ENCODE data around the gene TDRD1.

Gene TDRD1

GRCh38 chr10:114239994-114240345 lies 60.8 kb downstream of the TDRD1 start:
- DNase-seq = no peak

- no peak for DNase-seq
These were observed 63.1 kb downstream of the TDRD1 start for GRCh38 chr10:114242235-114242634.

DNA sequence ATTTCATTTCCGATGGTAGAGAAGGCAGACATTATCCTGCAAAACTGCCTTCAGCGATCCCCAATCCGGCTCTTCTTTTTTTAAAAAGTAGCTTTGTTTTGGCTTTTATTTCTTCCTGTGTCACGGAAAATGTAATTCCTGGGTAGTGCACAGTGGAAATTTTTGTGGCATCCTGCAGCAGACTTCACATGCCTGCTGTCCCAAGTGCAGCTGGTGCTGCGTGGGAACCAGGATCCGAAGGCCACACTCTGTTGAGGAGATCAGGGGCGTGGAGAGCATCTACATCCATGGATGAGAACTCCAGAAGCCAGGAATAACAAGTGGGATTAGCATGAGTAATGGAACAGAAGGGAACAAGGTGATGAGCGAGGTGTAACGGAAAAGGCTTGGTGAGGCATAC lies 64.5 kb downstream of the TDRD1 start:
- DNase-seq = no peak

DNA sequence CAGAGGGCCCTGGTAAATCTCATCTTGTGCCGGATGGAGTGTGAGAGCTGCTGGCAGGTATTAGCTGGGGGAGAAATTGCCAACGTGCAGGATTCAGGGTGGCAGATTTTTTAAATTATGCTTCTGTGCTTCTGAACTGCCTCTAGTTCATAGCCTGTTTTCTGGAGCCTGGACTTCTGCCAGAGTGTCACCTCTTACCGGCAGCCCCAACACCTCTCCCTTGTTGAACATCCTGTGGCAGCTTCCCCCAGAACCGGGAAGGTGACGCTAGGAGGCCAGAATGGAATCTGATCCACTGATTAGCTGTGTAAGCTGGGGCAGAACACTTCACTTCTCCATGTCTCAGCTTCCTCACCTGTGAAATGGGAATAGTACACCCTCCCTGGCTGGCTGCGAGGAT lies 65.0 kb downstream of the TDRD1 start:
- no peak for DNase-seq

DNA sequence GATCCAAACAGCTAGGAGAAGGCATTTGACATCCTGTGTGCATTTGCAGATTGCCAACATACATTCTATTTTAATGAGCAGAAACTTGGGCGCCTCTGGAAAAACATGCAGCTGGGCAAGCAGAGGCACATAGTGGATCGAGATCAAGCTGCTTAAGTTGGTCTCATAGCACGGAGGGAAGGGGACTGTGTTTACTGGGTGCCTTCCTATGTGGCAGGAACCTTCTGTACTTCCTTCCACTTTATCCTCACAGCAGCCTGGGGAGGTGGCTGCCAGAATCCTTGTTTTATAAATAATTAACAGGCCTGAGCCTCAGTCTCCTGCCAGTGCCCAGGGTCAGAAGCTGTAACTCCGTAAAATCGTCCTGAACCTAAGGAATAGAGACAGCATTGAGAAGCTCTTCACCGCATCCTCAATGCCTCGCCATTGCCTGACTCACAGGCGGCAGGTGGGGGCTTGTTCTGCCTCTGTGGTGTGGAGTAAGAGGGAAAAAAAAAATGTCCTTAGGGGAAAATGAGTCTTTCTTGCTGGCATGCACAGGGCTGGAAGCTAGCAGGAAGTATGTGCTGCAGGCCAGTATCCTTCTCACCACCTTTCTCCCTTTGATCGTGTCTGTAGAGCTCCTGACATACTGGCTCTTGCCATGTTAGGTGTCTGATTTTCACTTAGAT lies 66.1 kb downstream of the TDRD1 start:
- DNase-seq = no peak

DNA sequence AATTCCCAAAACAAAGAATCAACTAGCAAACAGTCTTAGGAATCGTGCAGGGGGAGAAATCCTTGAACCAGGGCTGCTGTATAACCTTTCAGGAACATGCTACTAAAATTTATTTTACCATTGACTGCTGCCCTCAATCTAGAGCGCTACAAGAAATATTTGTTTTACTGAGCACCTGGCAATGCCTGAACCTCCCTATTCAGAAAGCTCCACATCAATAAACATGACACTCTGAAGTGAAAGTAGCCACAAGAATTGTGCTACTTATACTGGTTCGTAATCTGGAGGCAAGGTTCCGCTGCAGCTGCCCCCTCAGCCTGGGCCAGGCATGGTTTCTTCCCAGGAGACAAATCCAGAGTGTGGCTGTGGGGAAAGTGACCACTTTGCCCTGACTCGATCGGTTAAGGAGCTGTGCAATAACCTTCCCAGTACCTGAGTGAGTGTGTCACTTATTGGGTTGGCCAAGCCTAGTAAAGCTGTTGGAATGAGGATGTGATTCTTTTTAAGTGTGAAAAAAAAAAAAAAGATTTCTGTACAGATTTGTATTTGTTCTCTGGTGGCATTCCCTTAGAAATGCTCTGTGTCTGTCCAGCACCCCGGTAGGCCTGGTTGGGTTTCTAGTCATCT lies 67.6 kb downstream of the TDRD1 start:
- DNase-seq = no peak

GRCh38 chr10:114250236-114250635 lies 71.1 kb downstream of the TDRD1 start:
- DNase-seq = no peak

GRCh38 chr10:114250716-114251115 lies 71.6 kb downstream of the TDRD1 start:
- DNase-seq = no peak

DNA sequence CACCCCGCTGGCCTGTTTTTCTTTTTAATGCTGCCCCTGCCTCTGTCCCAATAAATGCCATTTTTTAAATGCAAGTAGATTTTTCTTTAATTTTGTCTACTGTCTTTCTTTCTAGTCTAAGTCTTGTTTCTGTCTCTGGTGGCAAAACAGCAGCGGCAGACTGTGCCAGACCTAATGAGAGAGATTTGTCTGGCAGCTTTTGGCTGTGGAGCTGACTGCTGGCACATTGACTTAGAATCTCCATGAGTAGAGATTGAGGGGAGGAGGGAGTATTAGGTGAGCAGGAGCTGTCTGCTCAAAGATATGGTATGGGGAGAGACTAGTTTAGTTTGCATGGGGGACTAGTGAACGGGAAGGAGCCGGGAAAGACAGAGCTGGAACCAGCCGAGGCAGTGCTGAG lies 72.9 kb downstream of the TDRD1 start:
- DNase-seq = no peak

- no peak for DNase-seq
These were observed 73.7 kb downstream of the TDRD1 start for GRCh38 chr10:114252883-114253282.

DNA sequence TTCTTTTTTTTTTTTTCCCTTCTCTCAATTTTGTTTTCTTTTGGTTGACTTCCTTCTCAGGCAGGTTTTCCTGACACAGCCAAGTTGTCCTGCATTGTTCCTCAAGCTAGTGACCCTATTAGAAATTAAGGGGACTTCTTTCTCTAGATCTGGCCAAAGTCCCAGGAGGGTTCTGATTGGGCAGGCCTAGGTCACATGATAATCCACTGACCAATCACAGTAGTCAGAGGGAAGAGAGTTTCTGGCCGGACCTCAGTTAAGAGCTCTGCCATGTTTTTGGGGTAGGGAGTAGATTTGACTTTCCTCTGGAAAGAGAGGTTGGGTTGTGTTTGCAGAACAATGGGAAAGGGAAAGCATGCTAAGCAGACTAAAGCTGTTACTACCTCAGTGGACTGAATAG lies 76.1 kb downstream of the TDRD1 start:
- DNase-seq = no peak

DNA sequence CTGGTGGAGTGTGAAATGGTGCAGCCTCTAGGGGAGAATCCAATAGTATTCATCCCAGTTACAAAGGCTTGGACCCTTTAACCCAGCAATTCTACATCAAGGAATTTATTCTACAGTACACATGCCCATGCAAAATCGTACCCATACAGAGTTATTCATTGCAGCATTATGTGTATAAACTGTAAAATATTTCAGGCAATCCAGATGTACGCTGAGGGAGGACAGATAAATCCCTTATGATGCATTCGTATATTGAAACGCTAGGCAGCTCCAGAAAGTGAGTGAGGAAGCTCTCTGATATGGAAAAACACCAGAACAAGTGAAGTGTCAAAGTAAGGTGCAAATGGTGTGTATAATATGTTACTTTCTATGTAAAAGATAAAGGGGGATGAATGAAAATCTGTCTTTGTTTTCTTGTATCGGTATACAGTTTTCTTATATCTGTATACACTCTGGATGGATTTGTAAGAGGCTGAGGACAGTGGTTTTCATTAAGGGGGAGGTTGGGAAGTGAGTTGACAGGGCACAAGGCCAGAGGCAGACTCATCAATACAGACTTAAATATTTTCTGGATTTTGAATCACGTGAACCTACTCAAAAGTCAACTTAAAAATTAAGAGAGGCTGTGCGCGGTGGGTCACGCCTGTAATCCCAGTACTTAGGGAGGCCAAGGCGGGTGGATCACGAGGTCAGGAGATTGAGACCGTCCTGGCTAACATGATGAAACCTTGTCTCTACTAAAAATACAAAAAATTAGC lies 77.0 kb downstream of the TDRD1 start:
- no peak for DNase-seq

DNA sequence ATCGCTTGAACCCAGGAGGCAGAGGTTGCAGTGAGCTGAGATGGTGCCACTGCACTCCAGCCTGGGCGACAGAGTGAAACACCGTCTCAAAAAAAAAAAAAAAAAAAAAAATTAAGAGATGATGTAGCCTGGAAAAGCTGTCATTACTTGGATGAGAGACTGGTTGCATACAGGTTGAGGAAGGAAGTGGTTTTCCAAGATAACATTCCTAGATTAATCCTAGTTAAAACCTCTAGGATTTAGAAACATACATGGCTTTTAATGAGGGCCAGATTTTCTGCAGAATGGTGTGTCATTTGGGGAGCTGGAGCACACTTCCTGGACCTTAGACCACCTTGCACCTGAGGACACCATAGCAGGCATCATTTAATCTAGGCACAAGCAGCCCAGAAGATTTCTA lies 77.7 kb downstream of the TDRD1 start:
- DNase-seq = no peak

DNA sequence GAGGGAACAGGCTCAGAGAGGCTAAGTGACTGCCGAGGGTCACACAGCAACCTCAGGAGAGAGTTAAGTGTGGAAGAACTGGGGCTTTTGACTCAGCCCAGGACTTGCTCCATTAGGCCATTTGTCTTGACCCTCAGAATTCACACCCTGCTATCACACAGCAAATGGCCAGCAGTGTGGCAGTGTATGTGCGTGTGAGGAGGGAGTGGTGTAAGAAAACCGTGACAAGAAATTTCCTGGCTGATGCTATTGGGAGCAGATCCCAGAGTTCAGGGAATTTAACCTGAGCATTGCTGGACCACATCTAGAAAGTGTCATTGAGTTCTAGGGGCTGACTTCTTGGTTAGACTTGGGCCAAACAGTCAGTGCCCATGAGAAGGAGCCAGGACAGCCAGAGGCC lies 78.3 kb downstream of the TDRD1 start:
- no peak for DNase-seq

GRCh38 chr10:114258274-114258840 lies 79.2 kb downstream of the TDRD1 start:
- DNase-seq = no peak

DNA sequence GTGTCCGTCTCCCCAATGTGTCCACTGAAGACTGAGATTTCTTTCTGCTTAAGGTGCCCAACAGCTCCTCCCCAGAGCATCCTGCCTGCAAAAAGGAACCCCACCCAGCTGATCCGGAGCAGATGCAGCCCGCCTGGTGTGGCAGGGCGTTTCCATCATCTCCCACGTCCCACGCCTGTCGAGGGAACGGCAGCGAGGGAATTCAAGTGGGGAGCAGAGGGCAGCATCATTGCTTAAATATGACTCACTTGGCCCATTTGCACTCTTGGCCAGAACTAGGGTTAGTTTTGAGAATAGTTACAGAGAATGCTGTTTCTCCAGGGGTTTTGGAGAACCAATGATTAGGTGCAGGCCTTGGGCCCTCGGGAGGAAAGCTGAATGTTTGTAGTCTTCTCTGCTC lies 80.7 kb downstream of the TDRD1 start:
- DNase-seq = no peak

- DNase-seq = no peak
These were observed 81.2 kb downstream of the TDRD1 start for GRCh38 chr10:114260366-114260765.

GRCh38 chr10:114261076-114261475 lies 81.9 kb downstream of the TDRD1 start:
- no peak for DNase-seq

GRCh38 chr10:114262496-114262895 lies 83.3 kb downstream of the TDRD1 start:
- no peak for DNase-seq

DNA sequence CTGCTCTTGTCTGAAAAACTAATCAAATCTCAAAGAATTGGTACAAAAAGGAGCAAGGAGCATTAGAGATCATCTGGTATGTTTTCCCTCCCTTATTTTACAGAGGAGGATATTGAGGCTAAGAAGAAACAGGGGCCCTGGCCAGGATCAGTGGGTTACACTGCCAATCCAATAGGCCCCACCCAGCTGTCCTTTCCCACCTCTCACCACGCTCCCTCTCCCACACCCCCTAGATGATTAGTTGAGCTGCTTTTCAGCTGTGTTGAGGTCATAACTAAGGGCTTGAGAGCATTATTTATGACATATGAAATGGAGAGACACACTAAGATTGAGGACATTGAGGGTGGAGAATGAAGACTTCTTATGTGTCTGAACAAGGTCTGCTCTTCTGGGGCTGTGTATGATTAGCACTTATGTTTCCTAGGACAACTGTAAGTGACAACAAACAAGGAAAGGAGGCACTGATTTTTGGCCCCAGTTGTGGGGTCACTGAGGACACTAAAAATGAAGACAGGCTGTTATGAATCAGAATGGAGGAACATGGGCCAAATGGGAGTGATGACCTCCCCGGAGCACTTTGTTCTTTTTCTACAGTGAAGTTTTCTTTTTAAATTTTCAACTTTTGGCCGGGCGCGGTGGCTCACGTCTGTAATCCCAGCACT lies 86.4 kb downstream of the TDRD1 start:
- DNase-seq = no peak

DNA sequence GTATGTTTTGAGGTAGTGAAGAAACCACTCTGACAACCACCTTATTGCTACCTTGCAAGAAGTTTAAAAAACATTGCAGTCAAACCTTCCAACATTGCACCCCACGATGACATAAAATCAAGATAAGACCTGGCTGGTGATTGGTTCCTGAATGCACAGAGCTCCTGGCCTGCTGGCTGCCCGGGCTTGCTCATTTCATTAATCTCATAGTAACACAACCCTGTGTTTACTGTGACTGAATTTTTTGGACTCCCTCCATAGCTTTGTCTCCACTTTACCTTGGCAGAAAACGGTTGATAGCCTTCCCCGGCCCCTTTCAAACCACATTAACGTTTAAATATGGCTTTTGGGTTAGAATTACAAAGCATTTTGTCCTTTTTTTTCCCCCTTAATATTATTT lies 87.4 kb downstream of the TDRD1 start:
- DNase-seq = no peak

DNA sequence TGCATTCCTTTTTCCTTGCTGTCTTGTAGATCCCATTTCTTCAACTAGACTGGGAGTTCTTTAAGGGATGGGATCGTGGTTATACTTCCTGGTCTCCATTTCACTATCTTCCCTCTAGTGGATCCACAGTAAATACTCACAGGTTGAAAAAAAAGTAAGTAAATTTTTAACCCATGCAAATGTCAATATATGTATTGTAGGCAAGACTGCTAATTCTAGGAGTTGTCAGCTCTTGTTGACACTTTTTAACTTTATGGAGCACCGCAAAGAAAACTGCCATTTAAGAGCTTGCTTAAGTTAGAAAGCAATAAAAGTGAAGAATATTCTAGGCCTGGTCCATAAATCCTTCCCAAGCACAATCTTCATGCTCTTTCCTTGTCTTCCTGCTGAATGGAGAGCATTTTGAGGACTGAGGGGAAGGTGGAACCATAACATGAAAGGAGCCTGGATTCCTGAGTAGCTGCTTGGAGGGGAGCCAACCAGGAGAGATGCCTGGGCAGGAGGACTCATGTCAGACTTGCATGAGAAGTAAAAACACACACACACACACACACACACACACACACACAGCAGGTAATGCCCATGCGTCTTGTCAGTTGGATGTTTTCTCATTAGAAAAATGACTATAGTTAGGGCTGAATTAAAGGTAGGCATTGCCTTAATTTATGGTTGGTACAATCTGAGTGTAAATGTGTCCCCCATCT lies 92.1 kb downstream of the TDRD1 start:
- DNase-seq = no peak

GRCh38 chr10:114271779-114272167 lies 92.6 kb downstream of the TDRD1 start:
- DNase-seq = no peak
